GM18873 (cell line): ENCODE measurements around the gene NPY2R.

ENCODE experiments used
- ATAC-seq: cut with Tn5 transposase; IDR thresholded peaks from one replicate; pipeline ENCODE4 v1.9.1; 2021; ENCODE audit warnings: mild to moderate bottlenecking, moderate library complexity, moderate number of reproducible peaks; ENCODE audit not compliant: unreplicated experiment, low FRiP score

Gene NPY2R, protein sequence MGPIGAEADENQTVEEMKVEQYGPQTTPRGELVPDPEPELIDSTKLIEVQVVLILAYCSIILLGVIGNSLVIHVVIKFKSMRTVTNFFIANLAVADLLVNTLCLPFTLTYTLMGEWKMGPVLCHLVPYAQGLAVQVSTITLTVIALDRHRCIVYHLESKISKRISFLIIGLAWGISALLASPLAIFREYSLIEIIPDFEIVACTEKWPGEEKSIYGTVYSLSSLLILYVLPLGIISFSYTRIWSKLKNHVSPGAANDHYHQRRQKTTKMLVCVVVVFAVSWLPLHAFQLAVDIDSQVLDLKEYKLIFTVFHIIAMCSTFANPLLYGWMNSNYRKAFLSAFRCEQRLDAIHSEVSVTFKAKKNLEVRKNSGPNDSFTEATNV

DNA sequence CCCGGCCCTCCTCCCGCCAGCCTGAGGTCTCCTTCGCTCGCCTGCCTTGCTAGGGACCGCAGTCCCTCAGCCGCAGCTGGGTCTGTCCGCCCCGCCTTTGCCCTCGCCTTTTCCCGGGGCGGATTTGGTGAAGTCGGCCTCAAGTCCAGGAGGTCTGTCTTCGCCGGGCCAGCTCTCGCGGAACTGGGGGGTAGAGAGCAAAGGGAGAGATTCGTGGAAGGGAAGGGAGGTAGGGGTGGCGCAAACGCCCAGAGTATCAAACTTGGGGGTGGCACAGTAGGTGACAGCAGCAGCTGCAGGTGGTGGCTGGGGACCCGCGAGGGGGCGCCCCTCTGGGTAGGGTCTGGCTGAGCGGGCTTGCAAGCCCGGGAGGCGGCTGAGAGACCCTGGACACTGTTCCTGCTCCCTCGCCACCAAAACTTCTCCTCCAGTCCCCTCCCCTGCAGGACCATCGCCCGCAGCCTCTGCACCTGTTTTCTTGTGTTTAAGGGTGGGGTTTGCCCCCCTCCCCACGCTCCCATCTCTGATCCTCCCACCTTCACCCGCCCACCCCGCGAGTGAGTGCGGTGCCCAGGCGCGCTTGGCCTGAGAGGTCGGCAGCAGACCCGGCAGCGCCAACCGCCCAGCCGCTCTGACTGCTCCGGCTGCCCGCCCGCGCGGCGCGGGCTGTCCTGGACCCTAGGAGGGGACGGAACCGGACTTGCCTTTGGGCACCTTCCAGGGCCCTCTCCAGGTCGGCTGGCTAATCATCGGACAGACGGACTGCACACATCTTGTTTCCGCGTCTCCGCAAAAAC, at the start of gene NPY2R:
TSS of gene NPY2R (plus strand) at position 379 of the 797 bp plus-strand sequence. CDS start 5,304 bp downstream, outside the sequence.
- no peak for ATAC-seq

DNA sequence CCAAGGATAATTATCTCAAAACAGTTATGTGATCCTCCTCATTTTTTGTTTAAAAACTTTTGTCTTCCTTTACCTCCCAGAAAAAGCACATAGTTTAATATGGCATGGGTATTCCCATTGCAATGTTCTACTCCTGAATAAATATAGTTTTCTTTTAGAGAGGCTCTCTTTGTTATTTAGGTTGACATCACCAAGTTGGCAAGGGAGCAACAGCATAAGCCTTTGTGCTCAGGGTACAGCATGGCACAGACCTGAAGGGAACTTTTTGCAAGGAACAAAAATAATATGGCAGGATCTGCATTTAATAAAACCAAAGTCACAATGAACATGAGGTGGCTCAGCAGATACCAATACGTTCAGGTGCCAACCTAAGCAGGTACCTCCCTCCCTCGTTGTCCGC, 47.1 kb upstream of the NPY2R start:
- no peak for ATAC-seq

DNA sequence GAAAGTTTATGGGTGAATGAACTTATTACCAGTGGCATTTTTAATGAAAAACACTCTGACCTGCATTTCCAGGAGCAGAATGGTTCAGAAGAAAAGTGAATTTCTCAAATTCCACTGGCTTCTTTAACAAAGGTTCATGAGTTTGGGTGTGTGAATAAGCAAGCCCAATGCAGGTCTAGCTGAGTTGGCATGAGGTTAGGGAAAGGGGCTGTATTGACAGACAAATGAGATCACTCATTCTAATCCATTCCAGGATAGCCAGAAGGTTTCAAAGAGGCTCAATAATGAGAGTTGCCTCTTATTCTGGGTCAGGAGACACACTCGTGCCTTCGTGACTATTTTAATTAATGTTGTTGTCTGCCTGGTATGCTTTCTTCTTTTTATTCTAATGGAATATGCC, 43.7 kb upstream of the NPY2R start:
- ATAC-seq: no peak

DNA sequence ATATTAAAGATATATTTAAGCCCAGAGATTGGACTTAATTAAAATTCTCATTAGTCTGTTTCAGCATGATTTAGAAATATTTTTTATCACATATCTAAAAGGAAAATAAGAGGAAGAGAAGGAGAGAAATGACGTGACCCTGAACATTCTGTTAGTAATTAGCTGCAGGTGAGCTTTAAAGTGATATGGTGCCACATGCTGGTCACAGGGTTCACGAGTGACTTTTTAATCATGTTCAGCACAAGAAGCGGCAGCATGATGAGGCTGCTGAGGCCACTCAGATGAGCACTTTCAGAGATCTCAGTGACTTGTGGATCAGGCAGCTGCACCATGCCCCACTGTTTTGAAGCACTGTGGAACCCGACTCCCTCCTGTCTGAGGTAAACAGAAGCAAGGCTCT, 37.9 kb upstream of the NPY2R start:
- ATAC-seq: no peak

DNA sequence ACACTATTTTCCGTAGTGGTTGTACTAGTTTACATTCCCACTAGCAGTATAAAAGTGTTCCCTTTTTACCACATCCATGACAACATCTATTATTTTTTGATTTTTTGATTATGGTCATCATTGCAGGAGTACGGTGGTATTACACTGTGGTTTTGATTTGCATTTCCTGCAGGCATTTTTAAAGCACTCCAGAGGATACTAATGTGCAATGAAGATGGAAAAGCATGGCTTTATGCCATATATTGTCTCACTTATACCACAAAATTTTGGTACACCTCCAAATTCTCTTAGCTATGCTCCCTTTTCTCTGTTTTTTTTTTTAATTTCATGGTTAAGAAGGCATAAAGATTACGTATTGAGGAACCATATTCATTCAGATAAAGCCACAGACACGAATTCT, 35.1 kb upstream of the NPY2R start:
- ATAC-seq: no peak

DNA sequence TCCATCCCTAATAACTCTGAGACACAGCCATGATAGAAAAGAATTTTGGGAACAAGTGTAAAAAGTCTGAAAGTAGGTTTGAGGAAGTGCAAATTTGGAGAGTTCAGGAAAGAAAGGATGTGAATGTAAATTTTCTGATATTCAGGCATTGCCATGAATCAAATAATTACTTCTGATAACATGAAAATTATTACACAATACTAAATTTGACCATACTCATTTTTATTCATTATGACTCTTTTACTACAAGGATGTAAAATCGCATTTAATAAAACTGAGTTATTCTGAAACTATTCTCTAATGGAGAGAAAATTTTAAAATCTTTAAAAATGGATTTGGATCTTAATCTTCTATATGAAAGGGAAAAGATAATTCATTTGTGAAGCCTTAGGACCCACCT, 33.8 kb upstream of the NPY2R start:
- no peak for ATAC-seq

DNA sequence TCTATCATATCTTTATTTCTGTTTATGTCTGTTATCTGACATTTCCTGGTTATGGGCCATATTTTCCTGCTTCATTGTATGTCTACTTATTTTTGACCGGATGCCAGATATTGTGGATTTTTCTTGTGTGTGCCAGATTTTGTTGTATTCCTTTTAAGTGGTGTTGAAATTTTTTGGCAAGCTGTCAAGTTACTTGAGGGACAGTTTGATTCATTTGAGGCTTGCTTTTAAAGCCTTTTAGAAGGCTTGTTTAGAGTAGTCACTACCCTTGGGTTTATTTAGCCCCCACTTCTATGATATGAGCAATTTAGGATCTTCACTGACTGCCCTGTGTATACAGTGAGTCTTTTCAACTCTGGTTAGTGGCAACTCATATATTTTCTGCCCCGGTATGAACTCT, 29.2 kb upstream of the NPY2R start:
- no peak for ATAC-seq

DNA sequence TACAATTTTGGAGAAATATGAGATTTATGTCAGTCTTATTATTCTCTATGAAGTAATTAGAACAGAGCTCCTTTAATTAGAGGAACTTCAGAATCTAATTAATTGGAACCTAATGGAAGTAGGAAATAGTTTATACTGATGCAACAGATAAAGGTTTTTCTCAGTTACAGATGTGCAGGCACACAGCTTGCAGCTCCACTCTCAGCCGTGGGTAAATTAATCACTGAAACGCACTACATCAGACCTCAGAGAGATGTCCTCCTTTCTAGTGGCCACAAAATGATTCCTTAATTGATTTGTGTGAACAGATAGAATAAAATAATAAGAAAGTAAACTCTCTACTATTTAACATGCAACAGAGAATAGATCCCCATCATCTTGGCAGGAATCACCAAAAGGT, 21.5 kb upstream of the NPY2R start:
- ATAC-seq: no peak

DNA sequence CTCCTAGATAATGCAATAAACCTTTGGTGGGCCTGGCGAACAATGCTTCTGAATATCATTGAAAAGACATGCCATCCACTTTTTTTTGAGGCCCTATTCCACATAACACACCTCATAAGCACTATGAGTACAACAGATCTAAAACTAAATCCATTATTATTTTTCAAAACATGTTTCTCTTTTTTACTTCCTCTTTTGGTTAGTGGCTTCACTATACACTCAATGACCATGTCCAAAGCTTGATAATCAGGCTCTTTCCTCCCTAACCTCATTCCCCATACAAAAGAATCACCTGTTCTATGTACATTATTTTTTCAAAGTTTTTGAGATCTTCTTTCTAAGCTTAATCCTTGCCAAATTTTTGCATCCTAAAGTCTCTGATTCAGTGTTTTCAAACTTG, 20.4 kb upstream of the NPY2R start:
- ATAC-seq: no peak

DNA sequence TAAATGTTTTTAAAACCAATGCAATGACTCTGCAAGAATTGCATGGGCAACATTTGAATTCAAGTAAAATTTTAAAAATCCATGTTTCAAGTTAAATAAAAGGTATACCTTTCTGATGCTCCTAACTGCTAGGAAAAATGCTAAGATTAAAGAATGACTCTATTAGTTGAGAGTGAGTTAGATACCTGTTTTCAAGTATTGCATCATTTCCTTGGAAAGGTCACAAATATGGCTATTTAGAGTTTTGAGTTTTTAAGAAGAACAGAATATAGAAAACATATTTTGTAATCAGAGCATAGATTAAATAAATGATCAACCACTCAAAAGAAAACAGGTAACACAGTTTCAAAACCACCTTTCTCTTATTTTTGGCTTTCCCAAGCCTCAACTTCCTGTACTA, 18.3 kb upstream of the NPY2R start:
- no peak for ATAC-seq

DNA sequence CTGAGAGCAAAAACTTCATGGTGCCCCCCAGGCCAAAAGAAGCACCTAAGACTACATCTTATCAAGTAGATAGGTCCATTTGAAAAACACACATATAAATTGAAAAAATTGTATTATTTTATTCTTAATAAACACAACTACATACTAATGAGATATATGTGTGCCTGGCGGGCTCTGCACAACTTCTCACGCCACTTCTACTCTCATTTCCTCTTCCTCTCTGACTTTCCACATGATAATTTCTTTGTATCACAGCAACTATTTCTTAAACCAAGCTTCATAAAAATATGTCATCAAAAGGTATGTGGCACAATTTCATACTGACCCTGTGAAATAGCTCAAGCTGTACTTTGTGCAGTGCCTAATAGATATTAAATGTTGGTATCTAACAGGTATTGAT, 10.7 kb upstream of the NPY2R start:
- no peak for ATAC-seq

DNA sequence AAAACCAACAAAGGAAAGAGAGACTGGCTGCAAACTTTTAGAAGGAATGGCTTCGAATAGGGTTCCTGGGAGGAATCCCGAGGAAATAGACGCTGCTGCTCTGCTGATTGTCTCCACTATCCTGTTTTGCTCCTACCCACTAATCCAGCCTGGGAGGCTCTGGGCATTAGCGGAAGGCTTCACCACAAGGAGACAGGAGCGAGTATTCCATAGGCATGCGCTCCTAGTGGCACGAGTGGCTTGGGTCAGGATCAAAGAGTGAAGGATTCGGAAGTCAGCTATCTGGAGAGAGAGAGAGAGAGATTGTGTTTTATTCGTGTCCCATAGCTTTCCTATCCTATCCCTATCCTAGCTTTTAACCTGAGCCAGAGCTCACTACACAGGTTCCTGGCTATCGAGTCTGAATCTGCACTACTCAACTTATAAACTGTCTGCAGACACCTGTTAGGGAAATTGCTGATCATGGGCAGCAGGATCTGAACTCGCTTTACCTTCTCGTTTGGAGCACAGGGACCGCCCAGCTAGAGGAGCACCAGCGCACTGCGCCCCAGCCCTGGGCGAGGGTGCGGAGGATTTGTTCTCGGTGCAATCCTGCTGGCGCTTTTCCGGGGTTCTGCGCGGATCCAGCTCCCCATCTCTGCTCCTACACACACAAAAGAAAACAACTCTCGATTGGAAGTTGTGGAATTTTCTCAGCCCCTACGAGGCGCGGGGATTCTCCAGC, 740 bp upstream of the NPY2R start:
- ATAC-seq: no peak

DNA sequence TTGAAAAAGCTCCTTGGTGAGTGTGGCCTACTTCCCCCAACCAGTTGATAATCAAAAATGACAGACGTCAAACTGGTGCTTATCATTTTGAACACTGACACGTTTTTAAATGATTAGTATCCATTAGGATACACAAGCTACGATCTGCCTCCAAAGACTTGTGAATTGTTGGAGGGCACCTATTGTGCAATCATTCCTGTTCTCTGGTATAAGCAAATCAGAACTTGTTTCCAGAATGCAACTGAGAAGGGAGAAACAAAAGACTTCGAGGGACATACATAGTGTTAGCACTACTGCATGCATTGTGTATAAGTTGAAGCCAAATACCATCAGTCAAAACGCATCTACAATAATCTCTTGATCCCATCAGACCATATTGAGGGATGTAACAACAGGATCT, 11.6 kb downstream of the NPY2R start:
- ATAC-seq: no peak

DNA sequence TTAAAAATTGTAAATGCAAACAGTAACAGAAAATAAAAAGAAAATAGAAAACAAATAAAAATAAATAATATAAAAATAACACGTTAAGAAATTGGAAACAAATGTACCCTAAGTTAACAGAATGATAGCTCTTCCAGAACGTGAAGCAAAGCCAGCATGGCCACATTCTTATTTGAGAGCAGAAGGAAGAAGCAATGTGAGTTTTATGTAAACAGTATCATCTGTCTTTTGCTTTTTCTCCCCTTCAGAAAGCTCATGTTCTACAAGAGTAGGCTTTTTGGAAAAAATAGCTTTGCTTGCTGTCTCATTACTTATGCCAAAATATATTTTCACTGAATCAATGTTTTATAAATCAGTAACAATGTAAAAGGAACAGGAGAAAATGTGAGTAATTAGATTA, 18.7 kb downstream of the NPY2R start:
- no peak for ATAC-seq

DNA sequence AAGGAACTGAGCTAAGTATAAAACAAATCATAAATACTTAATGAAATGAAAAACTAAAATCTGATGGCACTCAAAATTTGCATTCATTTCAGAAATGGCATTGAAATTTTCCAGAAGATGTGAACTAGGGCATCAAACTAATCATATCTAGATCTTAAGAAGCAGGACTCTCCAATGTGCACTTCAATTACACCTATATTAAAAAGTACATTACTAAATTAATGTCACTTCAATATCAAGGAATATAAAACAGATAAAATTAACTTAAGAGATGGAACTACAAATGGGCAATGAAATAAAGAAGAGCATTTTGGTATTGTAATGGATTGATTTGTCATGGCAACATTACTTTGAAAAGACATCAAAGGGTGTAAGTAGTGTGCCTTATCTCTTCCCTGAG, 20.3 kb downstream of the NPY2R start:
- no peak for ATAC-seq

DNA sequence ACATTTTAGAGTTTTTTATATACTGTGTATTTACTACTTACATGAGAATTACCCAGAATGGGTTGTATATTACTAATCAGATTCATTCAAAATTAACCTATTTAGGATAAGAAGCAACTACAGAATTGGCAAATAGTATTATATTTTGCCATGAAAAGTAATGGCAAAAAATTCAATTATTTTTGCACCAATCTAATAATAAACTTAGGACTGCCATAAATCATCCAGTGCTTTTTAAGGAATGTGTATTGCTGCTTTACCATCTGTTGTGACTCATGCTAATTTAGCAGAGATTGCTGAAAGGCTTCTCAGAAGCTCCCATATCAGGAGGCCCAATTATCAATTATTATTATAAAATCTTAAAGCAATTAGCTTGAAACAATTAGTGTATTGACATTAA, 24.0 kb downstream of the NPY2R start:
- no peak for ATAC-seq

DNA sequence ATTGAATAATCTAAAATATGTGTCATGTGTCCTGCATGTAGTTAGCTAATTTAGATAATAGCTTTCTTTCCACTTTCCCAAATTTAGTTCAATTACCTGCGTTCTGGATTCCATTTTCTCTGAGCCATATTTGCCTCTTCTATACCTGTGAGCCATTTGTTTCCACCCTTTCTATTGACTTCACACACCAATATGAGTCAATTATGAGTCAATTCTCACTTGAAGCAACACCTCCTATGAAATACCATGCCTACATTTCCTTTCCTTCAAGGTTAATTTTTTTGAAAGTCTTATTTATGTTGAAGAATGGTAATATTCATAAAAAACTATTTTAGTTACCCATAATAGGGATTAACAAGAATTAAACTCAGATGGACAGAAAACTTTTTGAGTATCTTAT, 25.8 kb downstream of the NPY2R start:
- no peak for ATAC-seq

DNA sequence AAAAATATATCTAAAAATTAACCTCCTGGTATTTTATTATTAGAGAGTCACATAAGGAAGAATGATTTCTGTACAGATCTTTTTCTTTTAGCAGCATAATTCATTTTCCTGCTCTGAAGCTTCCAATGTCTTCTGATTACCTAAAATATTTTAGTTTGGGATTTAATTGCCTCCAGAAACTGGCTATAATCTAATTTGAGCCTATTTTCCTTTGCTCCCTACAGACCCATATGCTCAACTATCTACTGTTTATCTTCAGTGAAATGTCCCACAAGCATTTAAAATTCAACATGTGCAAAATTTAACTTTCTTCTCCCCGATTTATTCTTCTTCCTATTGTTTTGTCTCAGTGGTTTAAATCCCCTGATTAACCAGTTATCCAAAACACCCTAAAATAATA, 29.1 kb downstream of the NPY2R start:
- ATAC-seq: no peak

DNA sequence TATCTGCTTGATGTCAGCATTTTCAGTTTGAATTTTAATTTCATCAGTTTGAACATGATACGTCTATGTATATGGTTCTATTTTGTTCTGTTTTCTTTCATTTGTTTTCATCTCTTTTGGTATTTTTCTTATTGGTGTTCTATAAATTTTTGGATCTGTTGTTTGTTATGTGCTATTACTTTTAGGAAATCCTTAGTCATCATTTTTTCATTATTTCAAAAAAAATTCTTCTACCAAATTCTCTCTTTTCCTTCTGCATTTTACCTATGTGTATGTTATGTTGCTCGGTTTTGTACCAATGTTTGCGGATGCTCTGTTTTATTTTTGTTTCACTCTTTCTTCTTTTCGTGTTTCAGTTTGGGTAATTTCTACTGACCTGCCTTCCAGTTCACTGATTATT, 32.8 kb downstream of the NPY2R start:
- no peak for ATAC-seq

DNA sequence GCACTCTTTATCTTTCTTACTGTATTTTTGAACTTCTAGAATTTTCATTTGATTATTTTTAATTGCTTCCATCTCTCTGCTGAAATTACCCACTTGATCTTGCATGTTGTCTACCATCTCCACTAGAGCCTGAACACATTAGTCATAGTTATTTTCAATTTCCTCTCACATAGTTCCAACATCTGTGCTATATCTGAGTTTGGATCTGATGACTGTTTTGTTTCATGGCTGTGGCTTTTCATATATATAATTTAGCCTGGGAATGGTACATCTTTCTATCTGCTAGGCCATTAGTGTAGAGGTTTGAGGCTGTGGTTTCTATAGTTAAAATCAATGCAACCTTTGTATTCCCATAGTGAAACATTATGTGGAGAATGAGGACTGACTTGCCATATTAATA, 33.2 kb downstream of the NPY2R start:
- ATAC-seq: no peak

DNA sequence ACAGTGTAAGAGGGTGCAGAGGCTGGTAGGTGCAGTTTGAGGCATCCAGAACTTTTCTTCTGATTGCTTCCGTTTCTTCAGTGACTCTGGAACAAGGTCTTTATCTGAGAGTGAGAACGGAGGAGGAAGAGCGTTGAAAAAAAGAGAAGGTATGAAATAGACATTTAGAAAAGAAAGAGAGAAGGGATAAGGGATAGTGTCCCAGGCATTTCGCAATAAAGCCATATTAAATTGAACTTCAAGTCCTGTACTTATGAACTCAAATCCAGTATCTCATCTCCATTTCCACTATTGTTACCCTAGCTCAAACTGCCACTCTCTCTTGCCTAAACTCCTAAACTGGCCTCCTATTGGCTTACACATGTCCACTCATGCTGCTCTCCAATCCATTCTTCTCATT, 36.7 kb downstream of the NPY2R start:
- ATAC-seq: no peak
